K562 (cell line): ENCODE data around the gene USP13. TPM values are rescaled to one million over a fixed set of nuclear protein-coding genes. Genes with fewer than 3 reads are reported as not detected.

Experiments used
- ATAC-seq: fragments of 200-7000 bp; cut with Tn5 transposase; 3 replicates; pipeline ENCODE4 v1.9.1; 2020; ENCODE audit warnings: moderate library complexity
- BruUV-seq: library from RNA; stranded (reverse); fragments of 400-500 nt; replicated peaks from 2 replicates; lab custom pipeline; 2021; lab: Mats Ljungman, UMichigan
- CTCF ChIA-PET: fragments of 300-600 bp; formaldehyde crosslinking; extraction: SDS; loops from one replicate; lab custom pipeline; 2021; ENCODE audit warnings: low intra/inter-chr PET ratio; lab: Yijun Ruan, JAX
- POLR2A ChIA-PET: fragments of 300-600, 350-650 bp; sonication (Branson Sonifier 250); formaldehyde crosslinking; extraction: SDS; loops from one replicate; lab custom pipeline; 2021; ENCODE audit warnings: antibody characterized with exemption, inconsistent platforms; lab: Yijun Ruan, JAX
- DNase-seq, 4 experiments: peaks; one replicate each; pipeline versions ENCODE4 v3.0.0 to v3.0.0-alpha.2; 2011 to 2018; ENCODE audit warnings: low spot score in 3 of 4, mixed read lengths in 3 of 4; ENCODE audit errors: extremely low read depth in 1 of 4
- FAIRE-seq: peaks from 2 replicates; lab custom pipeline; 2011; peaks lifted over from hg19 to GRCh38; lab: Jason Lieb, UNC
- H2AFZ ChIP-seq: 2 replicates; pipeline ENCODE4 v1.6.0; 2011; ENCODE audit warnings: low read depth, low read length, control low read depth, inconsistent platforms
- H3K27ac ChIP-seq: fragments of 200-600 bp; 3 replicates; pipeline ENCODE4 v1.8.0; 2011; ENCODE audit warnings: low read depth, mild to moderate bottlenecking, control low read depth, inconsistent platforms, low read length, moderate library complexity, mixed read lengths; ENCODE audit errors: extremely low read depth
- H3K27me3 ChIP-seq, 2 experiments: fragments of 300-600 bp in 1 of 2; 2 replicates in 1 of 2; 3 replicates in 1 of 2; pipeline versions ENCODE4 v1.6.0 to v1.8.0; 2011; ENCODE audit warnings: inconsistent platforms in 2 of 2, low read length in 2 of 2, mild to moderate bottlenecking in 1 of 2, mixed read lengths in 1 of 2, moderate library complexity in 1 of 2; ENCODE audit not compliant: control insufficient read depth in 2 of 2, insufficient read depth in 2 of 2
- H3K36me3 ChIP-seq: fragments of 300-600 bp; 3 replicates; pipeline ENCODE4 v1.8.0; 2011; ENCODE audit warnings: mild to moderate bottlenecking, low read length, inconsistent platforms; ENCODE audit not compliant: control insufficient read depth, insufficient read depth
- H3K4me1 ChIP-seq, 2 experiments: fragments of 200-600 bp in 1 of 2; replicated peaks in 1 of 2; 2 replicates in 1 of 2; 3 replicates in 1 of 2; pipeline versions ENCODE4 v1.5.1 to v1.8.0; 2011; ENCODE audit warnings: inconsistent platforms in 2 of 2, low read length in 2 of 2, mild to moderate bottlenecking in 1 of 2, mixed read lengths in 1 of 2, moderate library complexity in 1 of 2; ENCODE audit not compliant: control insufficient read depth in 2 of 2, insufficient read depth in 2 of 2
- H3K4me2 ChIP-seq: 2 replicates; pipeline ENCODE4 v1.6.1; 2011; ENCODE audit warnings: low read length, control low read depth, inconsistent platforms, mixed read lengths; ENCODE audit not compliant: insufficient read depth
- H3K4me3 ChIP-seq: fragments of 200-600 bp; sonication (generic), shearing (Covaris generic); 2 replicates; pipeline ENCODE4 v1.5.1; 2016; ENCODE audit warnings: control low read depth, inconsistent platforms
- H3K79me2 ChIP-seq: fragments of 200-600 bp; 3 replicates; pipeline ENCODE4 v1.8.0; 2011; ENCODE audit warnings: low read length, inconsistent platforms; ENCODE audit not compliant: control insufficient read depth, insufficient read depth
- H3K9ac ChIP-seq, 2 experiments: 2 replicates each; pipeline versions ENCODE4 v1.6.0 to v1.6.1; 2011; ENCODE audit warnings: low read depth in 2 of 2, low read length in 2 of 2, control low read depth in 1 of 2, inconsistent platforms in 1 of 2, mild to moderate bottlenecking in 1 of 2, mixed read lengths in 1 of 2; ENCODE audit not compliant: insufficient read depth in 1 of 2
- H3K9me1 ChIP-seq: one replicate; pipeline ENCODE4 v1.6.0; 2011; ENCODE audit warnings: inconsistent platforms, mild to moderate bottlenecking, low read length, moderate library complexity; ENCODE audit not compliant: control insufficient read depth, insufficient read depth
- H3K9me3 ChIP-seq: replicated peaks from 2 replicates; pipeline ENCODE4 v1.5.1; 2011; ENCODE audit warnings: low read depth, low read length, inconsistent platforms; ENCODE audit not compliant: control insufficient read depth, insufficient read depth
- H4K20me1 ChIP-seq: replicated peaks from 2 replicates; pipeline ENCODE4 v1.6.1; 2011; ENCODE audit warnings: low read length, inconsistent platforms, mixed read lengths; ENCODE audit not compliant: control insufficient read depth, insufficient read depth
- FOXJ2 ChIP-seq: fragments of 200-800 bp; sonication (Bioruptor generic); IDR thresholded peaks from 2 replicates; pipeline ENCODE4 v1.6.1; 2016; ENCODE audit warnings: missing genetic modification characterization, missing compliant biosample characterization
- HMG20A ChIP-seq: fragments of 450-650 bp; formaldehyde crosslinking; conservative IDR thresholded peaks from 2 replicates; pipeline ENCODE4 v1.4.0; 2020; ENCODE audit warnings: mild to moderate bottlenecking, mixed read lengths
- SIRT6 ChIP-seq: IDR thresholded peaks from one replicate; pipeline ENCODE4 v1.6.1; 2012; ENCODE audit warnings: low read depth, mild to moderate bottlenecking, control low read depth, inconsistent platforms, low read length, moderate library complexity
- ZNF431 ChIP-seq: sonication (generic); formaldehyde crosslinking; IDR thresholded peaks from 2 replicates; pipeline ENCODE4 v1.8.0; 2022; ENCODE audit warnings: mild to moderate bottlenecking, missing genetic modification reagents
- WGBS: fragments of 100-300 bp; shearing (Covaris generic); methylation state at CpG from one replicate; pipeline ENCODE4 v1.1.6; 2016; ENCODE audit warnings: low coverage, mixed read lengths; ENCODE audit not compliant: insufficient coverage; ENCODE audit errors: missing lambda C conversion rate; 5-methylcytosine and 5-hydroxymethylcytosine counted together
- in situ Hi-C: fragments of 300-500 bp; cut with MboI; formaldehyde crosslinking; loops from 4 replicates; pipeline ENCODE4 v1.15.0; 2018; ENCODE audit warnings: inconsistent platforms, mixed read lengths
- intact Hi-C: fragments of 100-400 bp; cut with micrococcal nuclease; formaldehyde crosslinking; loops from 2 replicates; pipeline ENCODE4 v1.14.2; 2022
- polyA plus RNA-seq, 8 experiments: library from polyadenylated mRNA; depleted of rRNA in 4 of 8; stranded (reverse) in 5 of 8; unstranded in 3 of 8; fragments of >200 nt; fragmentation: Nextera tagmentation in 2 of 8; fragmentation: Illumina TruSeq in 1 of 8; extraction: Ambion mirVana in 2 of 8; extraction: Trizol in 1 of 8; gene quantifications; 2 replicates each; pipeline versions ENCODE4 v1.2.1 to v1.2.3, GENCODE V29; 2011 to 2014; ENCODE audit warnings: inconsistent platforms in 1 of 8, missing spikeins in 1 of 8
- total RNA-seq, 7 experiments: library from RNA; depleted of rRNA in 6 of 7; stranded (reverse); fragments of >200 nt in 6 of 7; fragmentation: Illumina TruSeq in 2 of 7; extraction: Trizol in 2 of 7; gene quantifications; 2 replicates each; pipeline versions ENCODE4 v1.2.1 to v1.2.3, GENCODE V29; 2011 to 2021; ENCODE audit warnings: low replicate concordance in 1 of 7
- TF ChIP-seq, protein P1 (sequence below): sonication (generic); formaldehyde crosslinking; IDR thresholded peaks from 2 replicates; pipeline ENCODE4 v1.8.0; 2023; ENCODE audit warnings: missing genetic modification reagents, mild to moderate bottlenecking, borderline replicate concordance
- TF ChIP-seq, protein P2 (sequence below): fragments of 450-650 bp; IDR thresholded peaks from 2 replicates; pipeline ENCODE4 v1.6.1; 2016; ENCODE audit warnings: mild to moderate bottlenecking, moderate library complexity

The USP13 gene
- total and polyA plus RNA-seq, 9 of the 15 experiments (the other 6 are each of a cell fraction or from before 2014, with no cell fraction given) = 0.11 to 2.3 (median 0.51) TPM

DNA sequence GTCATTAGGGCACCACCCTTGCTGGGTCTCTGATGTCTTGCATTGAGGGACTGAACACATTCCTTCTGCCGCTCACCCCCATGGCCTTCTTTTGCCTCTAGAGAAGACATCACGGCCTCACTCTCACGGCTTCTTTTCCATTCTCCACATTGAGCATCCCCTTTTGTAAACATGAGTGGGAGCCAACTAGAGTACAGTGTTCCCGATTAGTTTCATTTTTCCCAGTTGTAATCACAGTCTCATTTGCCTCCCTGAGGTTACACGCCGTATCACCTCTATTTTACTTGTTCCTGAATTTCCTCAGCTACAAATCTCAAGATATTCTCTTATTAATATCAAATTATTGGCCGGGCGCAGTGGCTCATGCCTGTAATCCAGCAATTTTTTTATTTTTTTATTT is 17.5 kb downstream of the USP13 start:
- no peak overlapping the region for H2AFZ ChIP-seq
- no peaks in the 10 kb centered on the region for H3K9me1 ChIP-seq
- H3K79me2 ChIP-seq = no peaks in the 10 kb centered on the region
- FAIRE-seq (no peak), ATAC-seq (no peak), DNase-seq (no peak)
- in situ Hi-C loops (no loop called here), intact Hi-C loops (no loop called here)
- ChIA-PET CTCF (no interaction called here), POLR2A (no interaction called here)
- H3K27ac ChIP-seq = no peak overlapping the region
- BruUV-seq = no TSS peak
- H4K20me1 ChIP-seq = 0 out of 2 replicates have a peak, but pooled peaks cover 3% of the 10 kb centered on the region
- H3K27me3 ChIP-seq = peaks cover 12 to 40% of the 10 kb centered on the region in 2 experiments
- no peaks in the 10 kb centered on the region for H3K36me3 ChIP-seq
- H3K4me3 ChIP-seq = no peak overlapping the region
- no peaks in the 10 kb centered on the region for H3K4me1 ChIP-seq
- WGBS = 18% methylated on average over 8 of the region's 8 CpGs
- H3K9me3 ChIP-seq = no peaks in the 10 kb centered on the region
- no peak overlapping the region for H3K4me2 ChIP-seq
- no peak overlapping the region for H3K9ac ChIP-seq
- TF ChIP-seq, protein P1, sequence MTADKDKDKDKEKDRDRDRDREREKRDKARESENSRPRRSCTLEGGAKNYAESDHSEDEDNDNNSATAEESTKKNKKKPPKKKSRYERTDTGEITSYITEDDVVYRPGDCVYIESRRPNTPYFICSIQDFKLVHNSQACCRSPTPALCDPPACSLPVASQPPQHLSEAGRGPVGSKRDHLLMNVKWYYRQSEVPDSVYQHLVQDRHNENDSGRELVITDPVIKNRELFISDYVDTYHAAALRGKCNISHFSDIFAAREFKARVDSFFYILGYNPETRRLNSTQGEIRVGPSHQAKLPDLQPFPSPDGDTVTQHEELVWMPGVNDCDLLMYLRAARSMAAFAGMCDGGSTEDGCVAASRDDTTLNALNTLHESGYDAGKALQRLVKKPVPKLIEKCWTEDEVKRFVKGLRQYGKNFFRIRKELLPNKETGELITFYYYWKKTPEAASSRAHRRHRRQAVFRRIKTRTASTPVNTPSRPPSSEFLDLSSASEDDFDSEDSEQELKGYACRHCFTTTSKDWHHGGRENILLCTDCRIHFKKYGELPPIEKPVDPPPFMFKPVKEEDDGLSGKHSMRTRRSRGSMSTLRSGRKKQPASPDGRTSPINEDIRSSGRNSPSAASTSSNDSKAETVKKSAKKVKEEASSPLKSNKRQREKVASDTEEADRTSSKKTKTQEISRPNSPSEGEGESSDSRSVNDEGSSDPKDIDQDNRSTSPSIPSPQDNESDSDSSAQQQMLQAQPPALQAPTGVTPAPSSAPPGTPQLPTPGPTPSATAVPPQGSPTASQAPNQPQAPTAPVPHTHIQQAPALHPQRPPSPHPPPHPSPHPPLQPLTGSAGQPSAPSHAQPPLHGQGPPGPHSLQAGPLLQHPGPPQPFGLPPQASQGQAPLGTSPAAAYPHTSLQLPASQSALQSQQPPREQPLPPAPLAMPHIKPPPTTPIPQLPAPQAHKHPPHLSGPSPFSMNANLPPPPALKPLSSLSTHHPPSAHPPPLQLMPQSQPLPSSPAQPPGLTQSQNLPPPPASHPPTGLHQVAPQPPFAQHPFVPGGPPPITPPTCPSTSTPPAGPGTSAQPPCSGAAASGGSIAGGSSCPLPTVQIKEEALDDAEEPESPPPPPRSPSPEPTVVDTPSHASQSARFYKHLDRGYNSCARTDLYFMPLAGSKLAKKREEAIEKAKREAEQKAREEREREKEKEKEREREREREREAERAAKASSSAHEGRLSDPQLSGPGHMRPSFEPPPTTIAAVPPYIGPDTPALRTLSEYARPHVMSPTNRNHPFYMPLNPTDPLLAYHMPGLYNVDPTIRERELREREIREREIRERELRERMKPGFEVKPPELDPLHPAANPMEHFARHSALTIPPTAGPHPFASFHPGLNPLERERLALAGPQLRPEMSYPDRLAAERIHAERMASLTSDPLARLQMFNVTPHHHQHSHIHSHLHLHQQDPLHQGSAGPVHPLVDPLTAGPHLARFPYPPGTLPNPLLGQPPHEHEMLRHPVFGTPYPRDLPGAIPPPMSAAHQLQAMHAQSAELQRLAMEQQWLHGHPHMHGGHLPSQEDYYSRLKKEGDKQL (CRISPR knock-in tag) = no peak
- TF ChIP-seq ZNF431 = no peak
- no peak for TF ChIP-seq FOXJ2
- TF ChIP-seq, protein P2, sequence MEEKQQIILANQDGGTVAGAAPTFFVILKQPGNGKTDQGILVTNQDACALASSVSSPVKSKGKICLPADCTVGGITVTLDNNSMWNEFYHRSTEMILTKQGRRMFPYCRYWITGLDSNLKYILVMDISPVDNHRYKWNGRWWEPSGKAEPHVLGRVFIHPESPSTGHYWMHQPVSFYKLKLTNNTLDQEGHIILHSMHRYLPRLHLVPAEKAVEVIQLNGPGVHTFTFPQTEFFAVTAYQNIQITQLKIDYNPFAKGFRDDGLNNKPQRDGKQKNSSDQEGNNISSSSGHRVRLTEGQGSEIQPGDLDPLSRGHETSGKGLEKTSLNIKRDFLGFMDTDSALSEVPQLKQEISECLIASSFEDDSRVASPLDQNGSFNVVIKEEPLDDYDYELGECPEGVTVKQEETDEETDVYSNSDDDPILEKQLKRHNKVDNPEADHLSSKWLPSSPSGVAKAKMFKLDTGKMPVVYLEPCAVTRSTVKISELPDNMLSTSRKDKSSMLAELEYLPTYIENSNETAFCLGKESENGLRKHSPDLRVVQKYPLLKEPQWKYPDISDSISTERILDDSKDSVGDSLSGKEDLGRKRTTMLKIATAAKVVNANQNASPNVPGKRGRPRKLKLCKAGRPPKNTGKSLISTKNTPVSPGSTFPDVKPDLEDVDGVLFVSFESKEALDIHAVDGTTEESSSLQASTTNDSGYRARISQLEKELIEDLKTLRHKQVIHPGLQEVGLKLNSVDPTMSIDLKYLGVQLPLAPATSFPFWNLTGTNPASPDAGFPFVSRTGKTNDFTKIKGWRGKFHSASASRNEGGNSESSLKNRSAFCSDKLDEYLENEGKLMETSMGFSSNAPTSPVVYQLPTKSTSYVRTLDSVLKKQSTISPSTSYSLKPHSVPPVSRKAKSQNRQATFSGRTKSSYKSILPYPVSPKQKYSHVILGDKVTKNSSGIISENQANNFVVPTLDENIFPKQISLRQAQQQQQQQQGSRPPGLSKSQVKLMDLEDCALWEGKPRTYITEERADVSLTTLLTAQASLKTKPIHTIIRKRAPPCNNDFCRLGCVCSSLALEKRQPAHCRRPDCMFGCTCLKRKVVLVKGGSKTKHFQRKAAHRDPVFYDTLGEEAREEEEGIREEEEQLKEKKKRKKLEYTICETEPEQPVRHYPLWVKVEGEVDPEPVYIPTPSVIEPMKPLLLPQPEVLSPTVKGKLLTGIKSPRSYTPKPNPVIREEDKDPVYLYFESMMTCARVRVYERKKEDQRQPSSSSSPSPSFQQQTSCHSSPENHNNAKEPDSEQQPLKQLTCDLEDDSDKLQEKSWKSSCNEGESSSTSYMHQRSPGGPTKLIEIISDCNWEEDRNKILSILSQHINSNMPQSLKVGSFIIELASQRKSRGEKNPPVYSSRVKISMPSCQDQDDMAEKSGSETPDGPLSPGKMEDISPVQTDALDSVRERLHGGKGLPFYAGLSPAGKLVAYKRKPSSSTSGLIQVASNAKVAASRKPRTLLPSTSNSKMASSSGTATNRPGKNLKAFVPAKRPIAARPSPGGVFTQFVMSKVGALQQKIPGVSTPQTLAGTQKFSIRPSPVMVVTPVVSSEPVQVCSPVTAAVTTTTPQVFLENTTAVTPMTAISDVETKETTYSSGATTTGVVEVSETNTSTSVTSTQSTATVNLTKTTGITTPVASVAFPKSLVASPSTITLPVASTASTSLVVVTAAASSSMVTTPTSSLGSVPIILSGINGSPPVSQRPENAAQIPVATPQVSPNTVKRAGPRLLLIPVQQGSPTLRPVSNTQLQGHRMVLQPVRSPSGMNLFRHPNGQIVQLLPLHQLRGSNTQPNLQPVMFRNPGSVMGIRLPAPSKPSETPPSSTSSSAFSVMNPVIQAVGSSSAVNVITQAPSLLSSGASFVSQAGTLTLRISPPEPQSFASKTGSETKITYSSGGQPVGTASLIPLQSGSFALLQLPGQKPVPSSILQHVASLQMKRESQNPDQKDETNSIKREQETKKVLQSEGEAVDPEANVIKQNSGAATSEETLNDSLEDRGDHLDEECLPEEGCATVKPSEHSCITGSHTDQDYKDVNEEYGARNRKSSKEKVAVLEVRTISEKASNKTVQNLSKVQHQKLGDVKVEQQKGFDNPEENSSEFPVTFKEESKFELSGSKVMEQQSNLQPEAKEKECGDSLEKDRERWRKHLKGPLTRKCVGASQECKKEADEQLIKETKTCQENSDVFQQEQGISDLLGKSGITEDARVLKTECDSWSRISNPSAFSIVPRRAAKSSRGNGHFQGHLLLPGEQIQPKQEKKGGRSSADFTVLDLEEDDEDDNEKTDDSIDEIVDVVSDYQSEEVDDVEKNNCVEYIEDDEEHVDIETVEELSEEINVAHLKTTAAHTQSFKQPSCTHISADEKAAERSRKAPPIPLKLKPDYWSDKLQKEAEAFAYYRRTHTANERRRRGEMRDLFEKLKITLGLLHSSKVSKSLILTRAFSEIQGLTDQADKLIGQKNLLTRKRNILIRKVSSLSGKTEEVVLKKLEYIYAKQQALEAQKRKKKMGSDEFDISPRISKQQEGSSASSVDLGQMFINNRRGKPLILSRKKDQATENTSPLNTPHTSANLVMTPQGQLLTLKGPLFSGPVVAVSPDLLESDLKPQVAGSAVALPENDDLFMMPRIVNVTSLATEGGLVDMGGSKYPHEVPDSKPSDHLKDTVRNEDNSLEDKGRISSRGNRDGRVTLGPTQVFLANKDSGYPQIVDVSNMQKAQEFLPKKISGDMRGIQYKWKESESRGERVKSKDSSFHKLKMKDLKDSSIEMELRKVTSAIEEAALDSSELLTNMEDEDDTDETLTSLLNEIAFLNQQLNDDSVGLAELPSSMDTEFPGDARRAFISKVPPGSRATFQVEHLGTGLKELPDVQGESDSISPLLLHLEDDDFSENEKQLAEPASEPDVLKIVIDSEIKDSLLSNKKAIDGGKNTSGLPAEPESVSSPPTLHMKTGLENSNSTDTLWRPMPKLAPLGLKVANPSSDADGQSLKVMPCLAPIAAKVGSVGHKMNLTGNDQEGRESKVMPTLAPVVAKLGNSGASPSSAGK = no peak
- TF ChIP-seq HMG20A (CRISPR knock-in tag) = no peak
- no peak for TF ChIP-seq SIRT6
